HL-60 (cell line): ENCODE measurements around the gene CIROP.

Experiments
- DNase-seq, 2 experiments: peaks; one replicate each; pipeline ENCODE4 v3.0.0-alpha.2; 2010 to 2020; ENCODE audit warnings: low read depth in 1 of 2, low spot score in 1 of 2
- H3K27ac ChIP-seq: fragments of 250-450 bp; sonication (Bioruptor Pico); replicated peaks from 2 replicates; pipeline ENCODE4 v1.5.1; 2020; ENCODE audit warnings: mild to moderate bottlenecking, moderate library complexity
- H3K27me3 ChIP-seq: fragments of 250-450 bp; sonication (Bioruptor Pico); 2 replicates; pipeline ENCODE4 v1.5.1; 2021; ENCODE audit warnings: mild to moderate bottlenecking, moderate library complexity; ENCODE audit not compliant: insufficient read depth, poor library complexity, severe bottlenecking
- H3K4me3 ChIP-seq: replicated peaks from 2 replicates; pipeline ENCODE4 v1.5.1; 2011; ENCODE audit warnings: mild to moderate bottlenecking, control low read depth, low read length; ENCODE audit not compliant: insufficient read depth
- GABPA ChIP-seq: IDR thresholded peaks from 2 replicates; pipeline ENCODE4 v1.6.1; 2012; ENCODE audit warnings: low read depth
- POLR2AphosphoS5 ChIP-seq: IDR thresholded peaks from 2 replicates; pipeline ENCODE4 v1.6.1; 2012; ENCODE audit warnings: low read depth
- SPI1 ChIP-seq: IDR thresholded peaks from 2 replicates; pipeline ENCODE4 v1.6.1; 2012; ENCODE audit warnings: low read depth, mild to moderate bottlenecking, borderline replicate concordance
- TF ChIP-seq, protein P1 (sequence below): IDR thresholded peaks from one replicate; pipeline ENCODE4 v1.5.1; 2011; ENCODE audit warnings: low read length, control low read depth, inconsistent platforms; ENCODE audit not compliant: insufficient read depth
- TF ChIP-seq, protein P2 (sequence below): IDR thresholded peaks from 2 replicates; pipeline ENCODE4 v1.6.1; 2012; ENCODE audit warnings: low read depth; ENCODE audit not compliant: insufficient replicate concordance

The CIROP gene

DNA sequence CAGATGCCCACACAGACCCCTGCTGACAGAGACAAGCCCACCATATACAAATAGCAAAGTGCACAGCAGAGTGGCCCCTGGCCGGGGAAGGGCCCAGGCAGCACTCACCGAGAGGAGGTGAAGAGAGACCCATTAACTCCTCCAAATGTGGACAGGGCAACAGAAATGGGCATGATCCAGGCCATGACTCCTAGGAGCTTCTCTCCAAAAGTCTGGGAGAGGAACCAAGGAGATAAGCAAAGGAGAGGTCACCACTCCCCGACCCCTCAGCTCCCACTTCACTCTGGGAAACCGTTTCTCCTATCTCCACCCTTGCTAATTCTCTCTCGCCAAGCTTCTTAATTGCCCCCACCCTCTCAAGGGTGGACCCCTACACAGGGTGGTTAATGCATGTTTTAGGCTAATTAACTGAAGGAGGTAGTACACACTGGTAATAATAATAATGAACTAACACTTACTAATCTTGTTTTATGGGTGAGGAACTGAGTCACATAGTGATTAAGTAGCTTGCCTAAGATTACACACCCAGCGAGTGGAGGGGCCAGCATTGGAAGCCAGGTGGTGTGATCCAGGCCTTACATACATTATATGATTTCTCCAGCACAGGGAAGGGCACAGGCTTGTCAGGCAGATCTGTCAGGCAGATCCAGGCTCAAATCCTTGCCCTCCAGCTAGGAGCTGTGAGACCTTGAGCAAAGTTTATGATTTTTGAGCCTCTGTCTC, 33.2 kb upstream of the CIROP start:
- TF ChIP-seq GABPA (no peak), SPI1 (no peak), POLR2AphosphoS5 (no peak)
- TF ChIP-seq, protein P1, sequence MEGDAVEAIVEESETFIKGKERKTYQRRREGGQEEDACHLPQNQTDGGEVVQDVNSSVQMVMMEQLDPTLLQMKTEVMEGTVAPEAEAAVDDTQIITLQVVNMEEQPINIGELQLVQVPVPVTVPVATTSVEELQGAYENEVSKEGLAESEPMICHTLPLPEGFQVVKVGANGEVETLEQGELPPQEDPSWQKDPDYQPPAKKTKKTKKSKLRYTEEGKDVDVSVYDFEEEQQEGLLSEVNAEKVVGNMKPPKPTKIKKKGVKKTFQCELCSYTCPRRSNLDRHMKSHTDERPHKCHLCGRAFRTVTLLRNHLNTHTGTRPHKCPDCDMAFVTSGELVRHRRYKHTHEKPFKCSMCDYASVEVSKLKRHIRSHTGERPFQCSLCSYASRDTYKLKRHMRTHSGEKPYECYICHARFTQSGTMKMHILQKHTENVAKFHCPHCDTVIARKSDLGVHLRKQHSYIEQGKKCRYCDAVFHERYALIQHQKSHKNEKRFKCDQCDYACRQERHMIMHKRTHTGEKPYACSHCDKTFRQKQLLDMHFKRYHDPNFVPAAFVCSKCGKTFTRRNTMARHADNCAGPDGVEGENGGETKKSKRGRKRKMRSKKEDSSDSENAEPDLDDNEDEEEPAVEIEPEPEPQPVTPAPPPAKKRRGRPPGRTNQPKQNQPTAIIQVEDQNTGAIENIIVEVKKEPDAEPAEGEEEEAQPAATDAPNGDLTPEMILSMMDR: no peak
- TF ChIP-seq, protein P2, sequence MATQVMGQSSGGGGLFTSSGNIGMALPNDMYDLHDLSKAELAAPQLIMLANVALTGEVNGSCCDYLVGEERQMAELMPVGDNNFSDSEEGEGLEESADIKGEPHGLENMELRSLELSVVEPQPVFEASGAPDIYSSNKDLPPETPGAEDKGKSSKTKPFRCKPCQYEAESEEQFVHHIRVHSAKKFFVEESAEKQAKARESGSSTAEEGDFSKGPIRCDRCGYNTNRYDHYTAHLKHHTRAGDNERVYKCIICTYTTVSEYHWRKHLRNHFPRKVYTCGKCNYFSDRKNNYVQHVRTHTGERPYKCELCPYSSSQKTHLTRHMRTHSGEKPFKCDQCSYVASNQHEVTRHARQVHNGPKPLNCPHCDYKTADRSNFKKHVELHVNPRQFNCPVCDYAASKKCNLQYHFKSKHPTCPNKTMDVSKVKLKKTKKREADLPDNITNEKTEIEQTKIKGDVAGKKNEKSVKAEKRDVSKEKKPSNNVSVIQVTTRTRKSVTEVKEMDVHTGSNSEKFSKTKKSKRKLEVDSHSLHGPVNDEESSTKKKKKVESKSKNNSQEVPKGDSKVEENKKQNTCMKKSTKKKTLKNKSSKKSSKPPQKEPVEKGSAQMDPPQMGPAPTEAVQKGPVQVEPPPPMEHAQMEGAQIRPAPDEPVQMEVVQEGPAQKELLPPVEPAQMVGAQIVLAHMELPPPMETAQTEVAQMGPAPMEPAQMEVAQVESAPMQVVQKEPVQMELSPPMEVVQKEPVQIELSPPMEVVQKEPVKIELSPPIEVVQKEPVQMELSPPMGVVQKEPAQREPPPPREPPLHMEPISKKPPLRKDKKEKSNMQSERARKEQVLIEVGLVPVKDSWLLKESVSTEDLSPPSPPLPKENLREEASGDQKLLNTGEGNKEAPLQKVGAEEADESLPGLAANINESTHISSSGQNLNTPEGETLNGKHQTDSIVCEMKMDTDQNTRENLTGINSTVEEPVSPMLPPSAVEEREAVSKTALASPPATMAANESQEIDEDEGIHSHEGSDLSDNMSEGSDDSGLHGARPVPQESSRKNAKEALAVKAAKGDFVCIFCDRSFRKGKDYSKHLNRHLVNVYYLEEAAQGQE: no peak
- DNase-seq: no peak
- no peaks in the 10 kb centered on the region for H3K27me3 ChIP-seq
- no peak overlapping the region for H3K27ac ChIP-seq
- H3K4me3 ChIP-seq: no peak overlapping the region

GRCh38 chr14:23137192-23137812, 32.5 kb upstream of the CIROP start:
- no peak for DNase-seq

DNA sequence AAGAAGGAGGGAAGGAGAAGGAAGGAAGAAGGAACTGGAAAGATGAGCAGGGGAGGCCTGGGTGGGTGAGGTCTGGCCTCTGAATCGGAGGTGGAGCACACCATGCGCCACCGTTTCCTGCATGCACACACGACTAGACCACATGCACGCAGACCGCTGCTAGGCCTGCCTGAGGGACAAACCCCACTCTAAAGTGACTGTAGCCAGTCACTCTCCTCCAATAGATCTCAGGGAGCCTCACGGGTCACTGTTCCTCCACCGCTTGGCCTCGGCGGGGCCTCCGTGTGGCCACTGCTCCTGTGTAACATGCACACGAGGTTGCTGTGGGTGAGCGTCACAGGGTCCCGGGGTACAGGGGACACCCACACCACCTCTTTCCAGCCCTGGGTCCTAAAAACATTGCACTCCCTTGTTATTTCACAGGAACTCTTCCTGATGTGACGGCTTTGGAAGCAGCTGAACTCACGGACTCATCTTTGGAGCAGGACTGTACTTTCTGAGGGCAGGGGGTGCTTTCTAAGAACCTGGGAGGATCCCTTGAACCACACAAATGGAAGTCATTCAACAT, 31.9 kb upstream of the CIROP start:
- DNase-seq: no peak
- Histone ChIP-seq H3K27ac (no peak overlapping the region), H3K27me3 (no peaks in the 10 kb centered on the region), H3K4me3 (no peak overlapping the region)
- TF ChIP-seq GABPA (no peak), POLR2AphosphoS5 (no peak), SPI1 (no peak)
- TF ChIP-seq, protein P2: no peak
- TF ChIP-seq, protein P1: no peak

More at GRCh38 chr14:23137192-23137812, 32.5 kb upstream of the CIROP start:
- no peak overlapping the region for H3K4me3 ChIP-seq
- H3K27me3 ChIP-seq: no peaks in the 10 kb centered on the region
- H3K27ac ChIP-seq: no peak overlapping the region
- TF ChIP-seq GABPA (no peak), POLR2AphosphoS5 (no peak), SPI1 (no peak)
- TF ChIP-seq, protein P1: no peak
- TF ChIP-seq, protein P2: no peak
